ENCODE results near the gene NEK9.

Gene NEK9

DNA sequence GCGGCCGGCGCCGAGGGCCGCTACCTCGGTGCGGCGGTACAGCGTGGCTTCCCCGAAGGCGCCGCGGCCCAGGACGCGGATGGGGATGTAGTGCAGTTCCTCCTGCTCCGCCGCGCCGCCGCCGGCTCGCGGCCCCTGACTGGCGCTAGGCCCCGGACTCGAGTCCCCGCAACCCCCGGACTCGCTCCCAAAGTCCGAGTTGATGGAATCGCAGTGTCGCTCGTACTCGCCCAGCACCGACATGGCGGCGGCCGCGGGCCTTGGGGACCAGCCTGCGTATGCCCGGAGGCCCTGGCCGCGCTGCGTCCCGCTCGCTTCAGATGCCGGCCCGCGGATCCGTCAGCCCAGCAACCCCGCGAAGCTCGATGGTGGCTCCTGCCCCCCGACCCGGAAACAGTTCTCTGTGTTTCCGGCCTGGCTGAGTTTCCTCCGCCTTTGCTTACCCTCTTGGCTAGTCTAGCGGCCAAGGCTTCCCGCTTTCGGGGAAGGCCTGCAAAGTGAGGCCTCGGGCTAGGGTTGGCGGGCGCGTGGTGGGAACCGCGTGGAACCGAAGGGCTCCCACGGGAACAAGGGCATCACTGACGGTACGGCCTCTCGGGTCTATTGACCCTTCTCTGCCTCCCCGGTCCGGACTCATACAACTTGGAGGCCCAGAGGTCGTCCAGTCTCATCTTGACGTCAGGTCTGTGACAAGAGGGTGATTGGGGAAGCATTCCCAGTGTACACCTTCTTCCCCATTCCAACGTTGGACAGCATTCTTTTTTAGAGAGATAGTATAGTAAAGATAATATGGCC lies at the start of gene NEK9:
Gene NEK9 (minus strand): TSS at position 370 of the 795 bp plus-strand sequence. CDS start 127 bp downstream, at position 243.
- DNase-seq (ENCODE audit: low spot score in 2 of 2): peak; percentile 84 to 93
- Histone ChIP-seq H3K36me3 (replicated peaks) (peaks cover 23% of the 10 kb centered on the region; the same call in 1 of the 2 replicates), H3K4me1 (peaks cover 22% of the 10 kb centered on the region), H3K27me3 (ENCODE audit: low read depth) (no peaks in the 10 kb centered on the region), H3K4me3 (peak within 1 kb of the TSS; percentile 90), H3K9me3 (no peaks in the 10 kb centered on the region)
- in situ Hi-C loops (cut with MboI; ENCODE audit: low sequenced_read_pairs): loop anchor here (10.0 to 25.0 kb wide), 2 partner anchors 358 to 535 kb away; partner anchors contain the start of genes ERG28 and TTLL5

DNA sequence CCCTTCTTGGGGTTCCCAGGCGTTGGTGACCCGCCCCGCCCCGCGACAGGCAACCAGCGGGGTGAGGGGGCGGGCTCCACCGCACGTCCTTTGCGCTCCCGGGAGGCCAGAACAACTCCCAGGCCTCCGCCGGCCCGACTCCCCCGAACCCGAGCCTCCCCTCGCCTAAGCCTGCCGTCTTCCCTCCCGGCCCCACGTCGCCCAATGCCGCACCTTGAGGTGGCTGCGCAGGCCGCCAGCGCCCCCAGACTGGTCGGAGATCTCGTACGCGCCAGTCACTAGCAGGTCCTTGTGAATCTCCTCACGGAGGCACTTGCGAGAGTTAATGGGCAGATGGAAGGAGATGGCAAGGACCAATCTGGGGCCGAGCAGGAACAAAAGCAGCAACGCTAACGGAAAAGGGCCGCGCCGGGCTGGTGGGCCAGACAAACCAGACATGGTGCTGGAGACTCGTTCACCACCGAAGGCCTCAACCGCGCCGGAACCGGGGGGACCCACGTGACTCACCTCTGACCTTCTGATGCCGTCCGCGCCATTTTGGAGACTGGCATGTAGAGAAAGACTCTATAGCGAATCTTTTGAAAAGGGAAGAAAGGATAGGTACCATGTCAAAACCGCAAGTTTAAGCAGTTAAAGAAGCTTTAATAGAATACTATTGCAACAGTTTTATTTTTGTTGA lies 49.4 kb upstream of the NEK9 start, which contains the start of gene TMED10:
Gene TMED10 (minus strand): TSS at position 471 of the 679 bp plus-strand sequence. CDS start 33 bp downstream, at position 438.
- in situ Hi-C loops (cut with MboI; ENCODE audit: low sequenced_read_pairs): no loop called here

DNA sequence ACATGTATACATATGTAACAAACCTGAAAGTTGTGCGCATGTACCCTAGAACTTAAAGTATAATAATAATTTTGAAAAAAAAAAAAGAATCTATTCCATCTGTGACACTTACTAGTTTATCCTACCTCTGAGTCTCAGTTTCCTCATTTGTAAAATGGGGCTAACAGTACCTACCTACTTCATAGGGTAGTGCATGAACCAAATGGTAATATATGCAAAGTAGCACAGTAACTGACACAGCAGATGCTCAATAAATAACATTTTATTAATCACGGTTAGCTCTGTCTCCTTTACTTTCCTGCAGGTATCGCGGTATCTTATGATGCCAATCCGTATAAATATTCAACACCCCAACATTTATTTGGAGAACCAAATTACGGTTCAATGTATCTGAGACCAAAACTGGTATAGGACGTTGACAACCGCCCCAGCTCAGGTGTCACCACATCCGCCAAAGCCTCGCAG lies 48.9 kb upstream of the NEK9 start:
- H3K4me3 ChIP-seq: peak overlapping the region; percentile 83
- H3K9me3 ChIP-seq: no peaks in the 10 kb centered on the region
- DNase-seq (ENCODE audit: low spot score in 2 of 2): no peak
- in situ Hi-C loops (cut with MboI; ENCODE audit: low sequenced_read_pairs): no loop called here
- no peaks in the 10 kb centered on the region for H3K36me3 ChIP-seq (replicated peaks)
- no peaks in the 10 kb centered on the region for H3K27me3 ChIP-seq (ENCODE audit: low read depth)
- H3K4me1 ChIP-seq: peaks cover 19% of the 10 kb centered on the region

More for the DNA sequence above, 49.4 kb upstream of the NEK9 start, which contains the start of gene TMED10:
- Histone ChIP-seq H3K36me3 (replicated peaks) (no peaks in the 10 kb centered on the region), H3K4me1 (peaks cover 19% of the 10 kb centered on the region), H3K27me3 (ENCODE audit: low read depth) (no peaks in the 10 kb centered on the region), H3K9me3 (no peaks in the 10 kb centered on the region), H3K4me3 (peak within 1 kb of the TSS; percentile 83)
- peak; percentile 75 to 91 for DNase-seq (ENCODE audit: low spot score in 2 of 2)

DNA sequence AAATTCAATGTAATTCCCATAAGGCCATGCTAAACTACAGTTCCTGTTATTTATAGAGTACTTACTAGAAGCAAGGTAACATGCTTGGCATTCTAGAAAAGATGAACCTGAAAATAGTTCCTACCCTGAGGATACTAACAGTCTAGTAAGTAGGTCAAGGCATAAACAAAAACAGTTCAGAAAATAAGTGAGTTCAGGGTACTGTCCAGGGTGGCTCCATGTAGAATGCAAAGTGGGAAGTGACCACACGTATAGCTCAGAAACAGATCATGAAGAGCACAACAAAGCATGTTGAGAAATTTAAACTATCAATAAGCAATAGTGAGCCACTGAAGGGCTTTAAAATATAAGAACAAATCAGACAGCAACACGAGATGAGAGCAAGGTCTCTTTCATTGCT lies 47.2 kb upstream of the NEK9 start:
- in situ Hi-C loops (cut with MboI; ENCODE audit: low sequenced_read_pairs): no loop called here
- DNase-seq (ENCODE audit: low spot score in 2 of 2): no peak
- Histone ChIP-seq H3K9me3 (no peaks in the 10 kb centered on the region), H3K36me3 (replicated peaks) (no peaks in the 10 kb centered on the region), H3K4me1 (peaks cover 19% of the 10 kb centered on the region), H3K27me3 (ENCODE audit: low read depth) (no peaks in the 10 kb centered on the region), H3K4me3 (no peak overlapping the region)

DNA sequence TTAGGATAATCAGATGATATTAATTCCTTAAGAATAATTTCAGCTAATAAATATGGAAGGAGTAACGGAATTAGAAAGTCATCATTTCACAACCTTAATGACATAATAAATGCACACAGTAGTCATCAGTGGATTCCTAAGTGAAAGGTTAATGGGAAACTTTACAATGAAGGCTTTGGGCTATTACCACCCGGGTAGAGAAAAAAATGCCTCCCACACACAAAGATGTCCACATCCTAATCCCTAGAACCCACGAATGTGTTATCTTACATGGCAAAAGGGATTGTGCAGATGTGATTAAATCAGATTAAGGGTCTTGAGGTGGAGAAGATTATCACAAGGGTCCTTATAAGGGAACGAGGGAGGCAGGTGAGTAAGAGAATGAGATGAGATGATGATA lies 43.9 kb upstream of the NEK9 start:
- Histone ChIP-seq H3K27me3 (ENCODE audit: low read depth) (no peaks in the 10 kb centered on the region), H3K9me3 (no peaks in the 10 kb centered on the region), H3K4me3 (no peak overlapping the region), H3K4me1 (peaks cover 13% of the 10 kb centered on the region; the same call in 1 of the 2 replicates), H3K36me3 (replicated peaks) (no peaks in the 10 kb centered on the region)
- in situ Hi-C loops (cut with MboI; ENCODE audit: low sequenced_read_pairs): no loop called here
- DNase-seq (ENCODE audit: low spot score in 2 of 2): no peak

DNA sequence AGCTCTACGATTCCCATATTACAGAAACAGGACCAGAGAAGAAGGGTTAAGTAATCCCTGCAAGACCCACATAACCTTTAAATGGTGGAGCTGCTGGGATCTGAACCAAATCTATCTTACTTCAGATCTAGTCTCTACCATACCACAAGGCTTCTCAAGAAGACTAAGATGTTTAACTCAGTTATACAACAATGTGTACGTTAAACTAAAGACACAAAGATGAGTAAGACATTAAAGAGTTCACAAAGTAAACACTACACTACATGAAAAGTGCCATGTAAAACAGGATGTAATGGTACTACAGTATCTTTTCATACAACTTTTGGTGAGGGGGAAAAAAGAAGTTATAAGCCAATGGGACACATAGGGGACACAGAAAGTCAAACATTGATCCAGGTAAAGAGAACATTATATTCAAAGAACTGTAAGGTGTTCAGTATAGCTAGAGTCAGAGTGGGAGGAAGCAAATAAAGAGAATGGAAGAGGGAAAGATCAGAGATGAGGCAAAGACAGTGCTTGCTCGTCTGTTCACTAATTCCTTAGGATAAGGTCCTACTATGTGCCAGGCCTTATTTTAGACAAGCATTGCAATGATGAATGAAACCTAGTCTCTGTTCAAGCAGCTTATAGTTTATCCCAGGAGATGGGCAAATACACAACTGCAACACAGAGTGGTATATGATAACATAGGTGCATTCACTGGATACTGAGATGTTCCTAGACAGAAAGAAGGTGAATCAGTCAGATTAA lies 41.9 kb upstream of the NEK9 start:
- in situ Hi-C loops (cut with MboI; ENCODE audit: low sequenced_read_pairs): no loop called here
- Histone ChIP-seq H3K27me3 (ENCODE audit: low read depth) (no peaks in the 10 kb centered on the region), H3K9me3 (no peaks in the 10 kb centered on the region), H3K36me3 (replicated peaks) (no peaks in the 10 kb centered on the region), H3K4me3 (no peak overlapping the region), H3K4me1 (no peaks in the 10 kb centered on the region)
- DNase-seq (ENCODE audit: low spot score in 2 of 2): no peak

DNA sequence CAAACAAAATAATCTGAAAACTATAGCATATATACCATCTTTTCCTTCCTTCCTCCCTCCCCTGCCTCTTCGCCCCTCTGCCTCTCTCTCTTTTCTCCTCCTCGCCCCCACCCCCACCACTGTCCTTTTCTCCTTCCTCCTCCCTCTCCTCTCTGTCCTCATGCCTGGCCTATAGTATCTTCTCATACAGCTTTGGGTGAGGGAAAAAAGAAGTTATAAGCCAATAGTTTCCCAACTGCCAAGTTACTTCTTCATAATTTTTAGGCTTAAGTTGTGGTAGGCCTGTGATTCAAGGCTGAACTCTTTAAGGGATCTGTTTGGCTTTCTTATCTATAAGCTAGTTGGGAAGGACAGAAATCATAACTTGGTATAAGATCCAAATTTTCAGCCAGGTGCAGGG lies 40.5 kb upstream of the NEK9 start:
- in situ Hi-C loops (cut with MboI; ENCODE audit: low sequenced_read_pairs): no loop called here
- Histone ChIP-seq H3K4me3 (no peak overlapping the region), H3K9me3 (no peaks in the 10 kb centered on the region), H3K27me3 (ENCODE audit: low read depth) (no peaks in the 10 kb centered on the region), H3K4me1 (no peaks in the 10 kb centered on the region), H3K36me3 (replicated peaks) (no peaks in the 10 kb centered on the region)
- DNase-seq (ENCODE audit: low spot score in 2 of 2): no peak

DNA sequence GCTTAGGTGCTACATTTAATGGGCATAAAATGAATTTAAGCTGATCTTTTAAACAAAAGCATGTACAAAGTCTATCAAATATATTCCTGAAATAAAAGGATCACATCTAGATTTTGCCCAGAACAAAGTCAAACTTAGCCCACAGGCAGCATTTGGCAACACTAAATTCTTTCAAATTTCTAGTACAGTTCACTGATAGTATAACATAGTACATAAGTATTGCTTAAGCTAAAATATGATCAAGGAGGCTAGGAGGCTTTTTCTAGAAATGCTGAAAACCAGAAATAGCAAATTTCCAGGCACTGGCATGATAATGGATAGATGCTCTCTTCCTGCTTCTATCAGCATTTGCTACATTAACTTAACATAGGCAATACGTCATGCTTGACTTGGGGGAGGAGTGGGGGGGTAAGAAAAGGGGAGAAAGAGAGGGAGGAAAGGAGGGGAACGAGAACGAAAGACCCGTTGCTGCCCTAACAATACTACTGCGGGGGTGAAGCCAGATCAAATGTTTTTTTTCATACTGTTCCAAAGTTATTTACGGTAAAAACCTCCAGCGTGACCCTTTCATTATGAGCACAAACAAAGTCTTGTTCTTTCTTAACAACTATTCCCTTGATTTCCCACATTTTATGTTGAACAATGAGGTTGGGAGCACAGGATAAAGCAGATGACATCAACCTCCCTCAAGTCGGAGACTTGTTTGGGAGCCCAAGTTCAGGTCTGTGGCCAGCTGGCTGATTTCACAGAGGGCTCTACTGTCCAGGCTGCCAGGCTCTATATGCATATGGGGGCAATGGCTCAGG lies 38.9 kb upstream of the NEK9 start:
- Histone ChIP-seq H3K9me3 (no peaks in the 10 kb centered on the region), H3K36me3 (replicated peaks) (no peaks in the 10 kb centered on the region), H3K4me3 (no peak overlapping the region), H3K27me3 (ENCODE audit: low read depth) (no peaks in the 10 kb centered on the region), H3K4me1 (no peaks in the 10 kb centered on the region)
- in situ Hi-C loops (cut with MboI; ENCODE audit: low sequenced_read_pairs): no loop called here
- DNase-seq (ENCODE audit: low spot score in 2 of 2): no peak

DNA sequence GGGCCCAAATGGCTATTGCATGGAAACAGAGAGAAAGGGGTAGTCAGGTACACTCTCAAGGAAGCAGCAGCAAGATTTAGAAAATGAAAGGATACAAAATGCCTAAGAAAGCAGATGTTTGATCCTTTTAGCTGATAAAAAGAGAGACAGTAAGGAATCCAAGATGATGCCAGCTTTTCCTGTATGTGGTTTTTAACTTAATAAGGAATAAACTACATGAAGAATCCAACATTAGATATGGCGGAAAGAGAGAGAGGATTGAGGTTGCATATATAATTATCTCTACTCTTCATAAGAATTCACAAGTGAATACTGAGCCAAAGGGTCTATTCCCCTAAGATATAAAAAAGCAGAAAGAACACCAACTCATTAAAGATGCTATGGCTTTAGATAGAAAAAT lies 38.0 kb upstream of the NEK9 start:
- H3K36me3 ChIP-seq (replicated peaks): no peaks in the 10 kb centered on the region
- H3K4me3 ChIP-seq: no peak overlapping the region
- no peaks in the 10 kb centered on the region for H3K9me3 ChIP-seq
- no peaks in the 10 kb centered on the region for H3K27me3 ChIP-seq (ENCODE audit: low read depth)
- no peak for DNase-seq (ENCODE audit: low spot score in 2 of 2)
- in situ Hi-C loops (cut with MboI; ENCODE audit: low sequenced_read_pairs): no loop called here
- H3K4me1 ChIP-seq: peaks cover under 1% of the 10 kb centered on the region; the same call in 1 of the 2 replicates

DNA sequence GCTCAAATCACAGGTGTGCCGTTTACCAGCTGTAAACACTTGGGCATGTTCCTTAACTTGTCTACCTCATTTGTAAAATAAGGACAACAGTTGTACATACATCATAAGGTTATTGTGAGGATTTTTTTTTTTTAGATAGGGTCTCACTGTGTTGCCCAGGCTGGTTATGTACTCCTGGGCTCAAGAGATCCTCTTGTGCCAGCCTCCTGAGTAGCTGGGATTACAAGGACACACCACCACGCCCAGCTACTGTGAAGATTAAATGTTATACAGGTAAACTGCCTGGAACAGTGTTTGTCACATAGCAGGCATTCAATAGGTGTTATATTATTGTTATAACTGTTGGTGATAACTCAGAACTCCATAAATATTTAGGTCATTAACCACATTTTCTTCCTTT lies 36.8 kb upstream of the NEK9 start:
- H3K27me3 ChIP-seq (ENCODE audit: low read depth): no peaks in the 10 kb centered on the region
- H3K4me3 ChIP-seq: no peak overlapping the region
- H3K4me1 ChIP-seq: peaks cover 6% of the 10 kb centered on the region; the same call in 1 of the 2 replicates
- no peak for DNase-seq (ENCODE audit: low spot score in 2 of 2)
- H3K9me3 ChIP-seq: no peaks in the 10 kb centered on the region
- no peaks in the 10 kb centered on the region for H3K36me3 ChIP-seq (replicated peaks)
- in situ Hi-C loops (cut with MboI; ENCODE audit: low sequenced_read_pairs): no loop called here

DNA sequence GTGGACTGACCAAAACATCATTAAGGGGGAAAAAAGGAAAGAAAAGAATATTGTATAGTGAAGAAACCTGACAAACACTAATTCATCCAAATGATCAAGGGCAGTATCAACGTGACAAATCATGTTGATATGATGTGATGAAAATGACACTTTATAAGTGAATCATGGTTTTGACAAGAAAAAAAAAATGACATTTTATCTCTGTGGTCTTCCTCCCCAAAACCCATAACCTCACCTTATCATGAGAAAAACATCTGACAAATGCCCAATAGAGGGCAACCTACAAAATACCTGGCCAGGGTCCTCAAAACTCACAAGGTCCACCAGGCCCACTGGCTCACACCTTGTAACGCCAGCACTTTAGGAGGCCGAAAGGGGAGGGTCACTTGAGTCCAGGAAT lies 35.8 kb upstream of the NEK9 start:
- DNase-seq (ENCODE audit: low spot score in 2 of 2): no peak
- no peaks in the 10 kb centered on the region for H3K9me3 ChIP-seq
- in situ Hi-C loops (cut with MboI; ENCODE audit: low sequenced_read_pairs): no loop called here
- H3K36me3 ChIP-seq (replicated peaks): no peaks in the 10 kb centered on the region
- peaks cover 6% of the 10 kb centered on the region; the same call in 1 of the 2 replicates for H3K4me1 ChIP-seq
- no peaks in the 10 kb centered on the region for H3K27me3 ChIP-seq (ENCODE audit: low read depth)
- H3K4me3 ChIP-seq: no peak overlapping the region

DNA sequence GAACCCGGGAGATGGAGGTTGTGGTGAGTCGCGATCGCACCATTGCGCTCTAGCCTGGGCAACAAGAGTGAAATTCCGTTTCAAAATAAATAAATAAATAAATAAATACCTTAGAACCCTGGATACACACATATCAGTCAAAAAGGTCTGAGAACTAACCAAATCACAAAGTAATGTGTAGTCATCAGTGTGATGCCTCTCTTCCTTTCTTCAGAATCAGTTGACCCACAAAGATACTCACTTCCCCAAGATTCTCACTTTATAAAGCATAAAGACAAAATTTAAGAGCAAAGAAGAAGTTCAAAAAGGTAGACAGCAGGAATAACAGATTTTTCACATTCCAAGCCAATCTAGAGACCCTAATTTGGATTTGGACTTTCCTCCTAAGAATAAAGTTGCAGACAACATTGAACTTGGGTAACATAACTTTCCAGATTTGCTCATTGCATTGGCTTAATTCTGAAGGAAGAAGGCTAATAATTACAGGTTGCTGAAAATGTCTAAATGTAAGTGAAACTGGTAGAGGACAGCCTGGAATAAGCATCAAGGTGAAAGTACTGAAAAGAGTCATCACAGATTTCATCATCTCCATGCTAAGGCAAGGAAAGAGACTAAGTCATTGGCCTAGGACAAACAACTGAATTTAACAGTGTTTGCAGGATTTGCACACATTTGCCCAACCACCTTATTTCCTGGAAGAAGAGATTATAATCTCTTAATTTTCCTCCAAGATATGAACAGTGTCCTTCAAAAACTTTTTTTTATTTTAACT lies 32.2 kb upstream of the NEK9 start:
- Histone ChIP-seq H3K9me3 (no peaks in the 10 kb centered on the region), H3K4me1 (peaks cover 13% of the 10 kb centered on the region; the same call in 1 of the 2 replicates), H3K4me3 (no peak overlapping the region), H3K27me3 (ENCODE audit: low read depth) (no peaks in the 10 kb centered on the region), H3K36me3 (replicated peaks) (no peaks in the 10 kb centered on the region)
- DNase-seq (ENCODE audit: low spot score in 2 of 2): no peak
- in situ Hi-C loops (cut with MboI; ENCODE audit: low sequenced_read_pairs): no loop called here
